Epithelial cell of esophagus (primary cell): Measurements from ENCODE around the gene NEK10.
A peak's percentile ranks its signal among the peaks of the same experiment; 100 is the strongest.
"Not testable (repeated sequence)": the region's sequence is repeated elsewhere in the genome, so short reads cannot be mapped to it uniquely, and the experiment has no call there.

ENCODE experiments used
- DNase-seq: peaks from one replicate; pipeline ENCODE4 v3.0.0; 2010; ENCODE audit warnings: low read depth
- H3K4me3 ChIP-seq: 2 replicates; pipeline ENCODE4 v1.5.1; 2011; ENCODE audit warnings: mild to moderate bottlenecking, low read length, control low read depth
- CTCF ChIP-seq: IDR thresholded peaks from 2 replicates; pipeline ENCODE4 v1.5.1; 2011; ENCODE audit warnings: low read depth, mild to moderate bottlenecking, low read length, control low read depth, inconsistent platforms; ENCODE audit not compliant: insufficient read depth; ENCODE audit errors: missing control alignments

Gene NEK10

GRCh38 chr3:27368831-27369607, at the start of gene NEK10:
Gene NEK10, minus strand, starts transcription at chr3:27369383. Its CDS starts 16,501 bp downstream, at chr3:27352882.
- H3K4me3 ChIP-seq: peak within 1 kb of the TSS; percentile 82
- TF ChIP-seq CTCF: peak; percentile 8
- DNase-seq: peak; percentile 94

GRCh38 chr3:27415202-27415601, 46.0 kb upstream of the NEK10 start:
- no peak for TF ChIP-seq CTCF
- no peak overlapping the region for H3K4me3 ChIP-seq
- no peak for DNase-seq

DNA sequence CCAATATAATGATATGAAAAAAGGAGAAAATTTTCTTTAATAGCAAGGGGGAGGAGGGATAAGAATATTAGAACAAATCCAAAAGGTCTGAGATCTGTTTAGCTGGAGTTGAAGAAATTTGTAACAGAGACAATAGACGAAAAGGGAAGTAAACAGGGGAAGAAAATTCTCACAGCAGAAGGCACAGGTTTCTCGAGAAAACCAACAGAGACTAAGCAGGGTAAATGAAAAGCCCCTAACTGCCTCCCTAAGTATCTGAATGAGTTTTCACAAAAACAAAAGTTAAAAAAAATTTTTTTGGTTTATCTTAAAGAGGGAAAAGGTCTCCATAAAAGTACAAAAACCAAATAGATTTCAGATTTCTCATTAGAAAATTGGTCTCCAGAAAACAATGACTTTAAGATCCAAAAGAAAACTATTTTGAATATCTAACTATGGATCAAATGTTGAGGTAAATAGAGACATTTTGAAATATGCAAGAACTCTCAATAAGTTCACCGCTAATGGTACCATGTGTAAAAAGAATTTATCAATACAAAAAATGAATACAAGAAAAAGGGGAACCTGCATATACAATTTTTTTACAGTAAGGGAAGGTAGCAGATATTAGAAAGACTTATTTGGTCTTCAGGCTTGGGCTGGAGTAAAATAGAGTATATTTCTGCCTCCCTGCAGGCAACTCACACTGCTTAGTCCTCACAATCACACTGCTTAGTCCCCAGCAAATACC, 23.9 kb upstream of the NEK10 start:
- DNase-seq: no peak
- TF ChIP-seq CTCF: no peak

GRCh38 chr3:27392414-27392813, 23.2 kb upstream of the NEK10 start:
- not testable (repeated sequence) for DNase-seq, H3K4me3 ChIP-seq

More for the DNA sequence above, 23.9 kb upstream of the NEK10 start:
- H3K4me3 ChIP-seq: no peak overlapping the region

- H3K4me3 ChIP-seq: no peak overlapping the region
- no peak for TF ChIP-seq CTCF
- DNase-seq: peak; percentile 6
Observed at GRCh38 chr3:27391796-27392195, 22.6 kb upstream of the NEK10 start.

- DNase-seq: no peak
- no peak overlapping the region for H3K4me3 ChIP-seq
- TF ChIP-seq CTCF: no peak
Observed at GRCh38 chr3:27387625-27388024, 18.4 kb upstream of the NEK10 start.

- no peak for TF ChIP-seq CTCF
- no peak overlapping the region for H3K4me3 ChIP-seq
- no peak for DNase-seq
Observed at GRCh38 chr3:27385504-27385903, 16.3 kb upstream of the NEK10 start.
